Brain microvascular endothelial cell (primary cell): ENCODE measurements around the gene STXBP1.

Source experiments
- DNase-seq: peaks from one replicate; pipeline ENCODE4 v3.0.0-alpha.2; 2020
- H3K27ac ChIP-seq: fragments of 250-450 bp; sonication (Bioruptor Pico); 2 replicates; pipeline ENCODE4 v1.5.1; 2020; ENCODE audit warnings: mild to moderate bottlenecking, moderate library complexity
- H3K27me3 ChIP-seq: fragments of 250-450 bp; sonication (Bioruptor Pico); replicated peaks from 2 replicates; pipeline ENCODE4 v1.5.1; 2020; ENCODE audit warnings: mild to moderate bottlenecking
- H3K36me3 ChIP-seq: fragments of 250-450 bp; sonication (Bioruptor Pico); replicated peaks from 2 replicates; pipeline ENCODE4 v1.5.1; 2020; ENCODE audit warnings: mild to moderate bottlenecking
- H3K4me3 ChIP-seq: 2 replicates; pipeline ENCODE4 v1.5.1; 2011; ENCODE audit warnings: low read depth, mild to moderate bottlenecking, control low read depth, low read length, moderate library complexity
- CTCF ChIP-seq: IDR thresholded peaks from 2 replicates; pipeline ENCODE4 v1.5.1; 2011; ENCODE audit warnings: low read depth, mild to moderate bottlenecking, moderate library complexity, low read length, control low read depth, inconsistent platforms; ENCODE audit errors: missing control alignments
- in situ Hi-C: cut with HindIII; loops from 2 replicates; pipeline ENCODE4 v1.10.0; 2017; ENCODE audit warnings: low sequenced_read_pairs, low pct_ligation_motif_present

Gene STXBP1

GRCh38 chr9:127589955-127590370 is 22.1 kb upstream of the STXBP1 start:
- no peak overlapping the region for H3K27ac ChIP-seq
- no peaks in the 10 kb centered on the region for H3K27me3 ChIP-seq
- H3K36me3 ChIP-seq: no peaks in the 10 kb centered on the region
- DNase-seq: peak; percentile 60
- H3K4me3 ChIP-seq: no peak overlapping the region
- in situ Hi-C loops: no loop called here
- TF ChIP-seq CTCF: peak; percentile 94

- H3K4me3 ChIP-seq: no peak overlapping the region
- no peak for TF ChIP-seq CTCF
- H3K27me3 ChIP-seq: no peaks in the 10 kb centered on the region
- no peak overlapping the region for H3K27ac ChIP-seq
- no peaks in the 10 kb centered on the region for H3K36me3 ChIP-seq
- no peak for DNase-seq
- in situ Hi-C loops: no loop called here
These were observed 16.5 kb upstream of the STXBP1 start for GRCh38 chr9:127595611-127596010.

- in situ Hi-C loops: no loop called here
- no peak overlapping the region for H3K4me3 ChIP-seq
- DNase-seq: no peak
- H3K27ac ChIP-seq: no peak overlapping the region
- no peak for TF ChIP-seq CTCF
- H3K27me3 ChIP-seq: no peaks in the 10 kb centered on the region
- no peaks in the 10 kb centered on the region for H3K36me3 ChIP-seq
These were observed 13.1 kb upstream of the STXBP1 start for GRCh38 chr9:127598839-127599549.

- no peak for DNase-seq
- Histone ChIP-seq H3K27me3 (no peaks in the 10 kb centered on the region), H3K36me3 (no peaks in the 10 kb centered on the region), H3K27ac (no peak overlapping the region), H3K4me3 (no peak overlapping the region)
- in situ Hi-C loops: no loop called here
- no peak for TF ChIP-seq CTCF
These were observed 12.6 kb upstream of the STXBP1 start for GRCh38 chr9:127599550-127599891.

GRCh38 chr9:127603226-127603625 is 8.9 kb upstream of the STXBP1 start:
- DNase-seq: no peak
- no peaks in the 10 kb centered on the region for H3K27me3 ChIP-seq
- TF ChIP-seq CTCF: no peak
- no peak overlapping the region for H3K4me3 ChIP-seq
- in situ Hi-C loops: no loop called here
- H3K27ac ChIP-seq: no peak overlapping the region
- no peaks in the 10 kb centered on the region for H3K36me3 ChIP-seq

- no peaks in the 10 kb centered on the region for H3K36me3 ChIP-seq
- TF ChIP-seq CTCF: no peak
- in situ Hi-C loops: no loop called here
- H3K27ac ChIP-seq: no peak overlapping the region
- no peak for DNase-seq
- H3K4me3 ChIP-seq: no peak overlapping the region
- H3K27me3 ChIP-seq: no peaks in the 10 kb centered on the region
These were observed 6.0 kb upstream of the STXBP1 start for GRCh38 chr9:127606043-127606442.
